ENCODE measurements around the gene PPP2R5D.

The PPP2R5D gene

DNA sequence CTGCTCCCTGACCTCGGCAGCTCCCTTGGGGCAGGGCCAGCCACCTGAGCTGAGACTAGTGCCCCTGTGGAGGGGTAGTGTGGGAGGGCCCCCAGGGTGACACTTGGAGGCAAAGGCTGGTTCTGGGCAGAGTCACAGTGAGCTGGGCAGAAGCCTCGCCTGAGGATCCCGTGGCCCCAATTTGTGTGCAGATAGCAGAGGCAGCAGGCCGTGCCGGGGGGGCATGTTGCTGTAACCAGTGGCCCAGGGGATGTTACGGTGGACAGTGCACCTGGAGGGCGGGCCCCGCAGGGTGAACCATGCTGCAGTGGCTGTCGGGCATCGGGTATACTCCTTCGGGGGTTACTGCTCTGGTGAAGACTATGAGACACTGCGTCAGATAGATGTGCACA, 32.6 kb downstream of the PPP2R5D start:
- DNase-seq (ENCODE audit: low read depth) = no peak
- no peak overlapping the region for H3K4me3 ChIP-seq (ENCODE audit: low read depth, low read length)
- TF ChIP-seq CTCF (conservative IDR thresholded peaks at IDR 0.05; ENCODE audit: low read depth, low read length) = no peak

DNA sequence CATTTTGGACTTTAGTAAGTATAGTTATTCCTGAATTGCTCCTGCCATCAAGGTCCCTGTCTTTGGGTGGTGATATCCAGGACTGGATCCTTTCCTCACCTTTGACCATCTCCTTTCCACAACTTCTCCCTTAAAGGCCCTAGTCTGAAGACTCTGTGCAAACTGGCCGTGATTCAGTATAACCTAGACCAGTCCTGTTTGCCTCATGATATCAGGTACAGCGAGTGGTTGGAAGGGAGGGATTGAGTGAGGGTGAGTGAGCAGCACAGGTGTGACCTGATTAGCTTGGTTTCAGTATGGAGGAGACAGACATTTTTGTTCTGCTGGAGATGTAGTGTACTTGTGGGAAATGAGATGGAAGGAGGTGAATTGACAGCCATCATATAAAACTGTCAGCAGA, 34.8 kb downstream of the PPP2R5D start:
- no peak for TF ChIP-seq CTCF (conservative IDR thresholded peaks at IDR 0.05; ENCODE audit: low read depth, low read length)
- no peak overlapping the region for H3K4me3 ChIP-seq (ENCODE audit: low read depth, low read length)
- no peak for DNase-seq (ENCODE audit: low read depth)

DNA sequence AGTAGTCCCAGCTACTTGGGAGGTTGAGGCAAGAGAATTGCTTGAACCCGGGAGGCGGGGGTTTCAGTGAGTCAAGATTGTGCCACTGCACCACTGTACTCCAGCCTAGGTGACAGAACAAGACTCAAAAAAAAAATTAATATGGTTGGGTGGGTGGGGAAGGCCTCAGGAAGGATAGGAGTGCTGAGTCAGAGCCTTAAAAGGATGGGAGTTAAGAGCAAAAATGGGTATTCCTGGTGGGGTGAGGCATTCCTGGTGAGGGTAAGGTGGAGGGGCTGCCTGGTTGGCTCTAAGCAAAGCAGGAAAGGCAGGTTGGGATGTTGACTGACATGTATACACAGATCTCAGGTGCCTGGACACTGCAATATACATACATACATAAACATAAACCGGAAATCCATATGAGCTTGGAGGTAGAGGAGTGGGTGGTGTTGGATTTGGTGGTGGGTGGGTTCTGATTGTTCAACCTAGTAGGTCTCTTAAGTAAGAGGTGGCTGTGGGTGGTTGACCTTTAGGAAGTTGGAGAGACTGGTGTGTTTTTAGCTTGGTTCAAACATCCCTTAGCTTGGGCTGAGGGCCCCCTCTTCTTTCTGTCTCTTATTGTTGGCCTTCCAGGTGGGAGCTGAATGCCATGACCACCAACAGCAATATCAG, 35.8 kb downstream of the PPP2R5D start:
- DNase-seq (ENCODE audit: low read depth) = no peak

DNA sequence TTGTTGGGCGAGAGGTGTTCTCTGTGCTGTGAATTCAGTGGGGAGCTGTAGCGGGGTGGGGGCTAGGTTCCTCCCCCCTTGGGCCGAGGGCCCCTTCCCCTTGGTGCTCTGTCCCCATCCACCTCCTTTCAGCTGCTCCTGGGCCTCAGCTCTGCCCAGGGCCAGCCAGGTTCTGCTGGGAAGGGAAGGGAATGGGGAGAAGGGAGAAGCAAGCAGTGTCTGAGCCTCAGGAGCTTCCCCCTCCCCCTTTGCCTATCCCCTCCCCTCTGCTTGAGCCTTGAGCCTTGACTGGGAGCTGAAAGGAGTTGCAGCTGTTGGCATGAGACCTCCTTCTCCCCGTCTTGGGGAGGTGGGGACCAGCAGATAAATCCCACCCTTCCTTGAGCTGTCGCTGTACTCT, 36.5 kb downstream of the PPP2R5D start:
- peak overlapping the region; percentile 67 for H3K4me3 ChIP-seq (ENCODE audit: low read depth, low read length)
- peak; percentile 34 for DNase-seq (ENCODE audit: low read depth)
- TF ChIP-seq CTCF (conservative IDR thresholded peaks at IDR 0.05; ENCODE audit: low read depth, low read length) = no peak

More for the DNA sequence above, 35.8 kb downstream of the PPP2R5D start:
- no peak for TF ChIP-seq CTCF (conservative IDR thresholded peaks at IDR 0.05; ENCODE audit: low read depth, low read length)
- no peak overlapping the region for H3K4me3 ChIP-seq (ENCODE audit: low read depth, low read length)

DNA sequence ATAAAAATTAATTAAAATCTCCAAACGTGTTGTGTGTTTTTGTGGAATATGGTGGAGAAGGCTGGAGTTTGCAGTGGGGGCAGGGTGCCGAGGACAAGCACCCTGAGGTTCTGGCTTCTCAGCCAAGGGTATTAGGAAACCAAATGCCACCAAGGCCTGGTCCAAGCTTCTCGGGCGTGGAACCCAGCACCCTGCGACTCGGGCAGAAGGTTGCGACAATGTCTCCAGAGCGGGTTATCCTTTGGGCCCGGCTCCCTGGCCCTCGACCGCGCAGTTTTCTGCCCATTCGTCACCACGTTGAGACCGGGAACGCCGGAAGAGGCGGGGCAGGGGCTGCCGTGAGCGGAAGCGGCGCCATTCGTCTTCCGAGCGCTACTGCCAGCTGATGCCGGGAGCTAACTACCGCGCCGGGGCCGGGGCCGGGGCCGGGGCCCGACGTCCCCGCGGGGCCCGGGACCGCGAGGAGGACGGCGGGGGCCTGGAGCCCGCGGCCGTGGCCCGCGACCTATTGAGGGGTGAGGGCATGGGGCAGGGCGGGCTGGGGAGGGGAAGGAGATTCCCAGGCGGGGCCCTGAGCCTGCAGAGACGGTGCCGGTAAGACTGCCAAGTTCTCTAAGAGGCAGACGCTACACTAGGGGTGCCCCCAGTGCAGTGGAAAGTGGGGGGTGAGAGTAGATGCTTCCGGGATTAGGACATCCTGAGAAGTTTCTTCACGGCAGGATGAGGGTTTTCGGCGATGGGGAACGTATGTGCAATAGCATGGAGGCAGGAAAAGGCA, 37.1 kb downstream of the PPP2R5D start, which contains the start of gene RRP36:
TSS of gene RRP36 (plus strand) at position 354 of the 778 bp plus-strand sequence. CDS start at position 386, 32 bp downstream.
- peak; percentile 69 for DNase-seq (ENCODE audit: low read depth)
- no peak for TF ChIP-seq CTCF (conservative IDR thresholded peaks at IDR 0.05; ENCODE audit: low read depth, low read length)
- peak within 1 kb of the TSS; percentile 67 for H3K4me3 ChIP-seq (ENCODE audit: low read depth, low read length)

GRCh38 chr6:43024436-43024835, 40.1 kb downstream of the PPP2R5D start:
- H3K4me3 ChIP-seq (ENCODE audit: low read depth, low read length) = no peak overlapping the region
- no peak for DNase-seq (ENCODE audit: low read depth)
- TF ChIP-seq CTCF (conservative IDR thresholded peaks at IDR 0.05; ENCODE audit: low read depth, low read length) = no peak
